ENCODE data around the gene TM9SF2. TPM values are rescaled to one million over a fixed set of nuclear protein-coding genes. Genes with fewer than 3 reads are reported as not detected.
"Not testable (repeated sequence)": the region's sequence is repeated elsewhere in the genome, so short reads cannot be mapped to it uniquely, and the experiment has no call there.

The TM9SF2 gene, protein sequence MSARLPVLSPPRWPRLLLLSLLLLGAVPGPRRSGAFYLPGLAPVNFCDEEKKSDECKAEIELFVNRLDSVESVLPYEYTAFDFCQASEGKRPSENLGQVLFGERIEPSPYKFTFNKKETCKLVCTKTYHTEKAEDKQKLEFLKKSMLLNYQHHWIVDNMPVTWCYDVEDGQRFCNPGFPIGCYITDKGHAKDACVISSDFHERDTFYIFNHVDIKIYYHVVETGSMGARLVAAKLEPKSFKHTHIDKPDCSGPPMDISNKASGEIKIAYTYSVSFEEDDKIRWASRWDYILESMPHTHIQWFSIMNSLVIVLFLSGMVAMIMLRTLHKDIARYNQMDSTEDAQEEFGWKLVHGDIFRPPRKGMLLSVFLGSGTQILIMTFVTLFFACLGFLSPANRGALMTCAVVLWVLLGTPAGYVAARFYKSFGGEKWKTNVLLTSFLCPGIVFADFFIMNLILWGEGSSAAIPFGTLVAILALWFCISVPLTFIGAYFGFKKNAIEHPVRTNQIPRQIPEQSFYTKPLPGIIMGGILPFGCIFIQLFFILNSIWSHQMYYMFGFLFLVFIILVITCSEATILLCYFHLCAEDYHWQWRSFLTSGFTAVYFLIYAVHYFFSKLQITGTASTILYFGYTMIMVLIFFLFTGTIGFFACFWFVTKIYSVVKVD
- polyA plus RNA-seq (ENCODE audit: insufficient read length) = 71.0 TPM

- peak; percentile 96 for DNase-seq (ENCODE audit: low read depth)
These were observed at the start of gene TM9SF2 for GRCh38 chr13:99501184-99501847. TM9SF2 (plus strand) TSS chr13:99501472; CDS start chr13:99501607, 135 bp downstream.

GRCh38 chr13:99454518-99455183, 46.6 kb upstream of the TM9SF2 start:
- no peak for DNase-seq (ENCODE audit: low read depth)

GRCh38 chr13:99459099-99459850, 42.0 kb upstream of the TM9SF2 start:
- DNase-seq (ENCODE audit: low read depth) = no peak

DNA sequence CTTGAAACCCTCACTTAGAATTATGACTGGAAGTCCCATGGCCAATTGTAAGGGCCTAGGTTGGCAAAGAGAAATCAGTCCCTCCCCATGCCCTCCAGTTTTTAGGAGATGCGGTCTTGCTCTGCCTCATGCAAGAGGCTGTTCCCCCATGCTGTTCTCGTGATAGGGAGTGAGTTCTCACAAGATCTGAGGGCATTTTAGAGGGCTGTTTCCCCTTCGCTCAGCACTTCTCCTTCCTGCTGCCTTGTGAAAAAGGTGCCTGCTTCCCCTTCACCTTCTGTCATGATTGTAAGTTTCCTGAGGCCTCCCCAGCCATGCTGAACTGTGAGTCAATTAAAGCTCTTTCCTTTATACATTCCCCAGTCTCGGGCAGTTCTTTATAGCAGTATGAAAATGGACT, 40.5 kb upstream of the TM9SF2 start:
- not testable (repeated sequence) for DNase-seq (ENCODE audit: low read depth)

GRCh38 chr13:99463646-99464397, 37.5 kb upstream of the TM9SF2 start:
- DNase-seq (ENCODE audit: low read depth) = no peak

DNA sequence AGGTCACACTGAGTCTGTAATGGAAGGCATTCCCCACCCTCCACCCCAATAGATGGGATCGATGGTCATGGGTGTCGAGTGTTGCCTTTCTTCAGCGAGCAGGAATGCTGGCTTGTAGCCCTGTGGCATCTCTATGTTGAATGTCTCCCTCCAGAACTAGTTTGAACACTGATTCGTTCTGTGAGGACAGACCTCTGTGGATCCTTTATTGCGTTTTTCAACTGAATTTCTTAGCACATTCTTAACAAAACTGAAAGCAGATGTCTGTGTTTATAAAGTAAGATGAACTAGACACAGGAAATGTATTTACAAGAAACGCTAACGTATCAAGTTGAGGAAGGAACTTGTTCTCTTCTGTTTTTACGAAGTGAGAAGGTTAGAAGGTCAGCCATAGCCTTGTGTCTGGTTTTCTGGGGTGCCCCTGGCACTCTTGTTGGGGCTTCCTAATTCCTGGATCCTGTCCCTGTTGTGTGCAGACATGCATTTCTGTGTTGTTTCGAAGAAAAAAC, 36.8 kb upstream of the TM9SF2 start:
- DNase-seq (ENCODE audit: low read depth) = peak; percentile 17

- no peak for DNase-seq (ENCODE audit: low read depth)
These were observed 35.8 kb upstream of the TM9SF2 start for GRCh38 chr13:99465454-99465853.

DNA sequence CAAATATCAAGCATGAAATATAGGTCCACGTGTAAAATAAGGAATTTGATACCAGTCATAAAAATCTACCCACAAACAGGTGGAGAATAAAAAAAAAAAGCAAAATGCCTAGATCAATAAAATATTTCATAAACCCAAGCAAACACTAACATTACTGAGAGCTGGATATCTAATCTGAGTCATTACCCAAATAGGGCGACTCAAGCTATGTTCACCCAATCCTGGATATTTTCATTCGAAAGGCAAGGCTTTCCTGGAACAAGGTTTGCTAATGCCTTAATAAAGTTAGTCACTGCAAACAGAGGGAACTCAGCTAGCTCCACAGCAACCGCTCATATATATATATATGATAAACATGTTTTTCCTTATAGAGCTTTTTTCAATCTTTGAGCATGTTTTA, 33.5 kb upstream of the TM9SF2 start:
- no peak for DNase-seq (ENCODE audit: low read depth)

GRCh38 chr13:99469041-99469440, 32.2 kb upstream of the TM9SF2 start:
- DNase-seq (ENCODE audit: low read depth) = no peak

DNA sequence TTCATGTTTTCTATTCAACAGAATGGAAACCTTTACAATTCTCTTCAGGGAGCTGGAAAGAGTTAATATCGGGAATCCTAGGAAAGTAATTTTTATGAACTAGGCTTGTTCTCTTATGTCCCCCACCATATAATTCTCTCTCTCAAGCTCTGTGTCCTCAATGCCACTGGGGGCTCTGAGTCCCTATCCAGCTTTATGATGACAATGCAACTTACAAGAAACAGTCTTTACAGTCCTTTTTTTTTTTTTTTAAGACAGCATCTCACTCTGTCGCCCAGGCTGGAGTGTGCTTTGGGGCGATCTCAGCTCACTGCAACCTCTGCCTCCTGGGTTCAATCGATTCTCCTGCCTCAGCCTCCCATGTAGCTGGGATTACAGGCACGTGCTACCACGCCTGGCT, 31.2 kb upstream of the TM9SF2 start:
- no peak for DNase-seq (ENCODE audit: low read depth)

GRCh38 chr13:99471221-99472121, 29.8 kb upstream of the TM9SF2 start:
- no peak for DNase-seq (ENCODE audit: low read depth)

GRCh38 chr13:99472122-99472440, 29.2 kb upstream of the TM9SF2 start:
- no peak for DNase-seq (ENCODE audit: low read depth)

DNA sequence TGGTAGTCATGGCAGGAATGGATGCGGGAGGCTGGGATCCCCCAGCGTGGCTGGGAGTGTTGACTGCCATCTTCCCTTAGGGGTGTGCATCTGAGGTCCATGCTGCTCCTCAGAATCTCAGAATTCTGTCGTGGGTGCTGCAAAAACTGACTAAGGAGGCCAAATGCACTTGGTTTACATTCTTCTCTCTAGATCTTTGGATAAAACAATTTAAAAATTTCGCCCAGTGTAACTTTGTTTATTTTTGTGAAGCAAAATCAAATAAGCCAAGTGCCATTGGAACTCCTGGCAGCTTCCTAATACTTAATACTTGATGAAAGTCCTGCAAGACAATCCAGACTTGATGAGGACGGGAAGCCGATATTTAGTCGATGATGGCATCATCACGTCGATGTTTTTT, 27.8 kb upstream of the TM9SF2 start:
- no peak for DNase-seq (ENCODE audit: low read depth)

DNA sequence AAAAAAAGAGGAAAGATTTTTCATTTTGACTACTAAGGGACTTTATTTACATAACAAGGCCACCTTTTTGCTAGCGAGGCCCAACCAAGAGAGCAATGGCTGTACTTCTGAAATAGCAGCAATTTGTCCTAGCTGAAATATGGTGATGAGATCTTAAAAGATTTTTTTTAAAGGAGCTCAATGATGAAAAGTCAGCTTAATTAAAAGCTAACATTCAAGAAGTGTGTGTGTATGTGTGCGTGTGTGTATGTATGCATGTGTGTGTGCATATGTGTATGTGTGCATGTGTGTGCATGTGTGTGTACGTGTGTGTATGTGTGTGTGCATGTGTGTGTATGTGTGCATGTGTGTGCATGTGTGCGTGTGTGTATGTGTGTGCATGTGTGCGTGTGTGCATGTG, 24.6 kb upstream of the TM9SF2 start:
- DNase-seq (ENCODE audit: low read depth) = no peak

GRCh38 chr13:99477493-99477892, 23.8 kb upstream of the TM9SF2 start:
- no peak for DNase-seq (ENCODE audit: low read depth)

GRCh38 chr13:99481366-99481765, 19.9 kb upstream of the TM9SF2 start:
- no peak for DNase-seq (ENCODE audit: low read depth)

GRCh38 chr13:99484473-99484872, 16.8 kb upstream of the TM9SF2 start:
- DNase-seq (ENCODE audit: low read depth) = no peak

DNA sequence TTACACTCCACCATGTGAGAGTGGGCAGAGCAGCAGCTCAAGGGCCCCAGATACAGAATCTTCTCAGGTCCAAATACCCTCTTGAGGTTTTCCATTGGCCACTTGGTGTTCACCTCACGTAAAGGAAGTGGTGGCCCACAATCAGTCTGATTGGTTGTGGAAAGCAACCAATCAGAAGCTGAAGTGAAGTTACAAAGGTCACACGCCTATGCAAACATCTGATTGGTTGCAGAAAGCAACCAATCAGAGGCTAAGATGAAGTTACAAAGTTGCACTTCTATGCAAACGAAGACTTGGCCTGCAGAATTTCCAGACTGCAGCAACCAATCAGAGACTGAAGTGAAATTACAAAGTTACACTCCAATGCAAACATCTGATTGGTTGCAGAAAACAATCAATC, 14.3 kb upstream of the TM9SF2 start:
- DNase-seq (ENCODE audit: low read depth) = no peak

GRCh38 chr13:99489028-99489427, 12.2 kb upstream of the TM9SF2 start:
- DNase-seq (ENCODE audit: low read depth) = no peak

All from forelimb muscle (tissue), 1 donor.